NCI-H2171 (cell line): Measurements from ENCODE around the gene NOD2.

ENCODE experiments used
- DNase-seq: peaks from one replicate; lab custom pipeline; 2025; lab: John Stamatoyannopoulos, UW

The NOD2 gene

DNA sequence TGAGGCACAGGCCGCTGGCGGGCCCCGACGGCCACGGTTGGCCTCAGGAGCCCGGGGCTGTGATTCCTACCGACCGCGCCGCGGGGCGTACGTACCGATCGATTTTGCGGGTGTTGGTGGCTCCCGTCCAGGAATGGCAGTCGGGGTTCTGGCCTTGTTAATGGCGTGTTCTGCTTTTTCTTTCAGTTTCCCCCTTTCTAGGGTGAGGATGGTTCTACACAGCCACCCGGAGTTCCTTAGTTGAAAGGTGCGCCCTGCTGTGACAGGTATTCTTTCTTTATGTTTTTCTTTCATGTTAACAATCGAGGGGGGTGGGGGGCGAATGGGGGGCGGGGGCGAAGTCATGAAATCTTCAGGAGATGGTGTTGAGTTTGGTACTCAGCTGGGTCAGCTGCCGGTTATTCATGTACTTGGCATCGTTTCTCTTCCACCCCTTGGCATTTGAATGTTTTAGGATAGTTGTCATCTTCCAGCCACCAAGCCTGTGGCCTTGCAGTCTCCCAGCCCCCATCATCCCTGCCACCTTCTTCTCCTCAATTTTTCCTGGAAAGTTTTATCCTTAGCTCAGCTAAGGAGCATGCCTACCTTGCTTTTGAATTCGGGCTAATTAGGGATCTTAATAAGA is 49.3 kb downstream of the NOD2 start:
- no peak for DNase-seq

DNA sequence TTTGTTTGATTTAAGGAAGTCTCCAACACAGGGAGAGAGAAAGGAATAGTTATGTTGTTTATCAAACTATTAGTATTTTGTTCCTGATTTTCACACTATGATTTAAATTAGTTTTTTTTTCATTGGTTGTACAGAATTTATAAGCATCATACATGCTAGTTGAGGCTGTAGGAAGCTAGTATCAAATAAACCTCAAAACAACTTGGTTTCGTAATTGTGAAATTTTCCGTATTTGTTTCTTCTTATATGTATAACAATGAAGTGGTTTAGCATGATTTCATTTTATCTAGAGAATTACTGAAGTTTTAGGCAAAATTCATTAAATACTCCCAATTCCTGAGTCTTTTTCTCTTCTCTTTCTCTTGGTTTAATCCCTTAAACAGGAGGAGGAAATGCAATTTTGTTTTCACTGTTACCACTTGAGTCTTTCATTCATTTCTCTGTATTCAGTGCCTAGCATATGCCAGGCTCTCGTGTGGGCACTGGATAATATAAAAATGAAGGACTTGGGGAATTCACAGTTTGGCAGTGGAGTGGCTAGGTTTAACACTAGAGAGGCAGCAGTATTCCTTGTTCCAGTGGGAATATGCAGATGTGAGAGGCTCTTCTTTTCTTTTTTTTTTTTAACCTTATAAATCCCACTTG is 50.3 kb downstream of the NOD2 start:
- no peak for DNase-seq

DNA sequence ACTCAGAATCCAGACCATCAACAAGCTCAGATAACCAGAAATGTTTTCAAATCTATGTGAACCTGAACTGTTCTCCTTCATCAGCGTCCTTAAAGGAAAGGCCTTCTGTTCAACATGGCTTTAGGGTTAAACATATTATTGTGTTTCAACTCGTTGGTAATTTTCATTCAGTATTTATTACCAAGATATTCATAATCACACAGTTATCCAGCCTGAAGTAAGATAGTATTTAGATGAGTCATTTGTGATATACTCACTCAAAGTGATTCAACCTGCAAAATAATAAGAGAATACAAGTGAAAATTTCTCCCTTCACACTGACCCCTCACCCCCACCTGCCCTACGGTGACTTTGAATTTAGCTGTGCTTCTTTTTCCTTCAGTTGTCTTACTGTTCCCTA is 51.5 kb downstream of the NOD2 start:
- no peak for DNase-seq

DNA sequence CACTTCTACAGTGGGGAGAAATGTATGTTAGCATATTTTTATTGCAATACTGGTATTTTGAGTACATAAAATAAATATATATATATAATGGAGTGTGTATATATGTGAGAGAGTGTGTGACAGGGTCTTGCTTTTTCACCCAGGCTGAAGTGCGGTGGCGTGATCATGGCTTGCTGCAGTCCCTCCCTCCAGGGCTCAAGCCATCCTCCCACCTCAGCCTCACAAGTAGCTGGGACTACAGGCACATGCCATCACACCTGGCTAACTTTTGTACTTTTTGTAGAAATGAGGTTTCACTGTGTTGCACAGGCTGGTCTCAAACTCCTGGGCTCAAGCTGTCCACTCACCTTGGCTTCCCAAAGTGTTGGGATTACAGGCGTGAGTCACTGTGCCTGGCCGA is 52.5 kb downstream of the NOD2 start:
- no peak for DNase-seq

DNA sequence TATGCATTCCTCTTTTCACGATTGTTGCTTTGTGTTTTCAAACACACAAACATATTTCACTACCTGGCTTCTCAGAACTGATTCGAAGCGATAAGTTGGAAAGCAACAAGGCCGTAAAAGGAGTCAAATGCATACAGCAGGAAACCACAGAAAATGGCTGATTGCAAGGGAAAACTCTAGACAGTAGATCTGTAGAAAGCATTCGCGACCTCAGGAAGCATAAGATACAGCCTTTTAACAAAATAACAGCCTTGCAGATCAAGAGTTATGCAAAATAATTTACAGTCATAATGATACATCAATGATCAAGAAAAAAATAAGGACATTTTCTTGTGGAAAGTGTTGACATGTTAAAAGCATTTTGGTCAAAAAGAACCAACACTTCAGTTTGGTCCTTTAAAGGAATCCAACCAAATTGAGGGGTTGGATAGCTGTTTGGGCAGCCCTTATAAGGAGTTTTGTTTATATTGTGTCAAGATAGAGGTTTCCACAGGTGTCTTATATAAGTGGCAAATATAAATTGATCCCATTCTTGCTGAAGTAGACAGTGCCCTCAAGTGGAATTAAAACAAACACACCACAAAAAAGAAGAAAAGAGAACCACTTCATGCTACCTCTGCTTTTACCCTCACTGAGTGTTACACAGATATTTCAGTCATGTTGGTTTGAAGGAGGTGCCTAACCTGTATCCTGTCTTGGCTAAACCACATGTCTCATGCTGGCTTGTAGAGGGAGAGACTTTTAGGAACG is 54.0 kb downstream of the NOD2 start:
- no peak for DNase-seq

DNA sequence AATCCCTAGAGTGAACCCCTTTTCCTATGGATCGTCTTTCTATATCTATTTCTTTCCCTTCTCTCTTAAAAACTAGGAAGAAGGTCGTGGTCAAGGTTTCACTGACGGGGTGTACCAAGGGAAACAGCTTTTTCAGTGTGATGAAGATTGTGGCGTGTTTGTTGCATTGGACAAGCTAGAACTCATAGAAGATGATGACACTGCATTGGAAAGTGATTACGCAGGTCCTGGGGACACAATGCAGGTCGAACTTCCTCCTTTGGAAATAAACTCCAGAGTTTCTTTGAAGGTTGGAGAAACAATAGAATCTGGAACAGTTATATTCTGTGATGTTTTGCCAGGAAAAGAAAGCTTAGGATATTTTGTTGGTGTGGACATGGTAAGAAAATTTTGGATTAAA is 58.1 kb downstream of the NOD2 start:
- DNase-seq = no peak

DNA sequence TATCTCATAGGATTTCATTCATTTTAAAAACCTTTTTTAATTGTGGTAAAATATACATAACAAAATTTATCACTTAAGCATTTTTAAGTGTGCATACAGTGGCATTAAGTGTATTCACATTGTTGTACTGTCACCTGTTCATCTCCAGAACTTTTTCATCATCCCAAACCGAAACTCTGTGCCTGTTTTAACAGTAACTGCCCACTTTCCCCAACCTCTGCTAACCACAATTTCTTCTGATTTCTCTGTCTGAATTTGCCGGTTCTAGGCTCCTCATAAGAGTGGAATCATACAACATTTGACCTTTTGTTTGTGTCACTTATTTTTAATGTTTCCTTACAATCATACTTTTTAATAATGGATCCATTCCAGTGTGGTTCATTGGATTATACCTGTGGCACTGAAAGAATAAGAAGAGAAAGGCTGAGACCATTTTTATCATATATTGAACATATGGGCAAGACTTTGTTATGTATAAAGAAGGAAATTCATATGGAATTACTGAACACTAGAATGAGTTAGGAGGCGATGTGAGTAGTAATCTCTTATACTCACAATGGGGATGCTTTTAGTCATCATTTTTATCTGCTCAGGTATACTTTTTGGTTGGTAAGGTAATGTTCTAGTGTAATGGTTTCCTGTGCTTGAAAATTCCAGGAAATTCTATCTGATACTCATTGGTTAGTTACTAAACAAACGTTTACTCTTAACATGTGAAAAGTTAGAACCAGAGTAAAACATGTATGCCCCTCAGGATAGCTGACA is 59.2 kb downstream of the NOD2 start:
- no peak for DNase-seq

DNA sequence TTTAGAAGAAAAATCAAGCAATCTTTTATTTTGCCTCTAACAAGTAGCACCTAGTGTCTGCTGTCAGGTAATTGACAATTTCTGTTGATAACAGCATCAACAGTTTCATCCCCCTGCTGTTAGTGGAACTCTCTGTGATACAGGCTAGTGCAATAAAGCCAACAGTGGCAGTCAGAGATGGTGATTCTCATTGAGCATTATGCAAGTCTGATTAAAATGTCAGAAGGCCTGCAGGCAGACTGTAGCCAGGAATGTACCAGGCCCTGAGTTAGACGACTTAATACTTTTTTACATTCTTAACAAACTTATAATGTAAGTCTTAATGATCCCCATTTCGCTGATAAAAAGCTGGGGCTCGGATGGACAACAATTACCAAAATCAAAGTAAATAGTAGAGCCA is 63.1 kb downstream of the NOD2 start:
- DNase-seq = no peak

DNA sequence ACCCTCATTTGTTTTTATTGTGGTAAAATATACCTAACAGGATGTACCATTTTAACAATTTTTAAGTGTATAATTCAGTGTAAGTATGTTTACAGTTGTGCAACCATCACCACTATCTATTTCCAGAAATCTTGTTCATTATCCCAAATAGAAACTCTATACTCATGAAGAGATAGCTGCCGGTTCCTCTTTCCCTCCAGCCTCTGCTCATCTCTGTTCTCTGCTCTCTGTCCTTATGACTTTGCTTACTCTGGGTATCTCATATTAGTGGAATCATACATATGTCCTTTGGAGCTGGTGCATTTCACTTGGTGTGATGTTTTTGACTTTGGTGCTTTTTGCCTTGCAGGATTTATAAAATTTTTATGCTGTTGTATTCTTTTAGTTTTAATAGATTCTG is 67.9 kb downstream of the NOD2 start:
- DNase-seq = no peak

DNA sequence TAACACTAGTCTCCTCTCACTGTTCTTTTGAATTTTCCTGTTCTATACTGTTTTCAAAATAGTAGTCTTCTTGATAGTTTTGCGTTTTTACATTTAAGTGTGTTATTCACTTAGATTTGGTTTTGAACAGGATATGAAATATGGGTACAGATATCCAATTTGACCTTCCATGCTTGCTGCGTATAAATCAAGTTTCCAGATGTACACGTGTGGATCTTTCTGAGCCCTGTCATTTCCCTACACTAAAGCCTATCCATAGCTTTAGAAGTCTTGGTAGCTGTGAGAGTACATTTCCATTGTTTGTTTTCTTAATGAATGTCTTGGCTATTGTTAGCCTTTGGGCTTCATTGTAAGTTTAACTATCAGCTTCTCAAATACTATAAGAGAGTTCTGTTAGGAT is 68.8 kb downstream of the NOD2 start:
- DNase-seq = no peak

DNA sequence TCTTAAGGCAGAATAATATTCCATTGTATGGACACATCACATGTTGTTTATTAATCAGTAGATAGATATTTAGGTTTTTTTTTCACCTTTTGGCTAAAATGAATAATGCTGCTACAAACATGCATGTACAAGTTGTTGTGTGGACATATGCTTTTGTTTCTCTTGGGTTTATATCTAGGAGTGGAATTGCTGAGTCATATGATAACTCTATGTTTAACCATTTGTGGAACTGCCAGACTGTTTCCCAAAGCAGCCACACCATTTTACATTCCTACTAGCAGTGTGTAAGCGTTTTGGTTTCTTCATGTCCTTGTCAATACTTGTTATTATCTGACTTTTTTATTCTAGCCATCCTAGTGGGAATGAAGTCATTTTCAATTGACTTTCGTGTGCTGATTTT is 69.8 kb downstream of the NOD2 start:
- no peak for DNase-seq

DNA sequence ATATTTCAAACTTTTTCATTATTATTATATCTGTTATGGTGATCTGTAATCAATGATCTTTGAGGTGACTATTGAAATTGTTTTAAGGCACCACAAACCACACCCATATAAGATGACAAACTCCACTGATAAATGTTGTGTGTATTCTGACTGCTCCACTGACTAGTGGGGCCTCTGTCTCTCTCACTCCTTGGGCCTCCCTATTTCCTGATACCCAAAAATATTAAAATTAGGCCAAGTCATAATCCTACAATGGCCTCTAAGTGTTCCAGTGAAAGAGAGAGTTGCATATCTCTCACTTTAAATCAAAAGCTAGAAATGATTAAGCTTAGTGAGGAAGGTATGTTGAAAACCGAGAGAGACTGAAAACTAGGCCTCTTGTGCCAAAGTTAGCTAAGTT is 71.9 kb downstream of the NOD2 start:
- no peak for DNase-seq

DNA sequence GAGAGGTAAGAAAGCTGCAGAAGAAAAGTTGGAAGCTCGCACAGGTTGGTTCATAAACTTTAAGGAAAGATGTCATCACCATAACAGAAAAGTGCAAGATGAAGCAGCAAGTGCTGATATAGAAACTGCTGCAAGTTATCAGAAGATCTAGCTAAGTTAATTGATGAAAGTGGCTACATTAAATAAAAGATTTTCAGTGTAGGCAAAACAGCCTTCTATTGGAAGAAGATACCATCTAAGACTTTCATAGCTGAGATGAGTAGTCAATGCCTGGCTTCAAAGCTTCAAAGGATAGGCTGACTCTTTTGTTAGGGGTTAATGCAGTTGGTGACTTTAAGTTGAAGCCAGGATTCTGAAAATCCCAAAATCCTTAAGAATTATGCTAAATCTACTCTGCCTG is 72.5 kb downstream of the NOD2 start:
- no peak for DNase-seq

DNA sequence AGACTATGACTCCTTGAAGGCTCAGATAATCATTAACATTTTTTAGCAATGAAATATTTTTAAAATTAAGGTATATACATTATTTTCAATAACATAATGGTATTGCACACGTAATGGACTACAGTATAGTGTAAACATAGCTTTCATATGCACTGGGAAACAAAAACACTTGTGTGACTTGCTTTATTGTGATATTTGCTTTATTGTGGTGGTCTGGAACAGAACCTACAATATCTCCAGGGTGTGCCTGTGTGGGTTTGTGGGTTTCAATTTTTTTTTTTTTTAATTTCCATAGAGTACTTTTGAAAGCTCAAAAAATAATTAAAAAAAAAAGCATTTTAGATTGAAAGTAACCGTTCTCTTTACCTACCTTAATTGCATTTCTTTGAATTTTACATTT is 73.8 kb downstream of the NOD2 start:
- DNase-seq = no peak

DNA sequence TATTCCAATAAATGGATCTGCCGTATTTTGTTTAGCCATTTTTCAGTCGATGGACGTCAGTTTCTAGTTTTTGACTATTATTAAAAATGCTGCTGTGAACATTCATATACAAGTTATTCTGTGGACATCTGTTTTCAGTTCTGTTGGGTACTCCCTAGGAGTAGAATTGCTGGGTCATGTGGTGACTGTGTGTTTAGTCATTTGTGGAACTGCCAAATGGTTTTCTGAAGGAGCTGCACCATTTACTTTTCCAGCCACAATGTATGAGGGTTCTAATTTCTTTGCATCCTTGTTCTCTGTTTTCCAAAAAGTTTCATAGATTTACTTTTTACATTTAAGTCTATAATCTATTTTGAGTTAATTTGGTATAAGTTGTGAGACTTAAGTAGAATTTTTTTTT is 78.0 kb downstream of the NOD2 start:
- DNase-seq = no peak

DNA sequence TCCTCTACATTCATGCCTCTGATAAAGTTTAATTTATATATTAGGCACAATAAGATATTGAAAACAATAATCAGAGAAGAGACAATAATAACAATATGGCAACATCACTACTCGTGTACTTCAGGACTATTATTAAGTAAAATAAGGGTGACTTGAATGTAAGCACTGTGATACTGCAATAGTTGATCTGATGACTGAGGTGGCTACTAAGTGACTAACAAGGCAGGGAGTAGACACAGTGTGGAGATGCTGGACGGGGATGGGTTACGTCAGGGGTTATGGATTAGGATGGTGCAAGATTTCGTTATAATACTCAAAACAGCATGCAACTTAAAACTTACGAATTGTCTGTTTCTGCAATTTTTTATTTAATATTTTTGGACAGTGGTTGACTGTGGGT is 81.0 kb downstream of the NOD2 start:
- DNase-seq = no peak

DNA sequence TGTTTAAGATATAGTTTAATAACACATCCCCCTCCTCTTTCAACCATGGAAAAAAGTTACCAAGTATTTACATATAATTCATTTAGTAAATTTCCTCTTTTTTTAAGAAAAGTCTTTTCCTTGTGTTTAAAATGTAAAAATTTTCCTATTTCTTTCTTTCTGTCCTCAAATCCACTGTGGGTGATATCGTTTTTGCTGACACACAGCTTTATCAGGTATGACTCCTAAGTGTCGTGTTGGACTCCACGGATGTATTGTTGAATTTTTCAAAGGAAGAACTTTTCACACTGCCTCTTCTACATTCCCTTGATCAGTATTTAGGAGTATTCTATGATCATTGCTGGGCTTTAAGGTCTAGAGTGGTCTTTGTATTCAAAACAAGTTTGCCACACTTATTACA is 81.6 kb downstream of the NOD2 start:
- DNase-seq = no peak

DNA sequence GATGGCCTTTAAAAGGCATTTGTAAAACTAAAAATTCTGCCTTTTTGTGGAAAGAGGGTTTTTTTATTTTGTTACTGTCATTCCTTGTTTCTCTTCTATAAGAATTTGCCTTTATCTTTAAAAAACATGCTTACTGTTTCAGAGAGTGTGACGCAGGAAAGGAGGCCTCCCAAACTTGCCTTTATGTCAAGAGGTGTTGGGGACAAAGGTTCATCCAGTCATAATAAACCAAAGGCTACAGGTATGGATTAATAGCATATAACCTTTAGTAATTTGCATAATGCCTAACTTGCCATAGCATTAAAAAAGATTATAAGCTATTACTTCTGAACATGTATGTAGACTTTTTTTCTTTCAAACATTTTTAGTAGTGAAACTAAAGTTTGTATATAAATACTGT is 82.6 kb downstream of the NOD2 start:
- no peak for DNase-seq

DNA sequence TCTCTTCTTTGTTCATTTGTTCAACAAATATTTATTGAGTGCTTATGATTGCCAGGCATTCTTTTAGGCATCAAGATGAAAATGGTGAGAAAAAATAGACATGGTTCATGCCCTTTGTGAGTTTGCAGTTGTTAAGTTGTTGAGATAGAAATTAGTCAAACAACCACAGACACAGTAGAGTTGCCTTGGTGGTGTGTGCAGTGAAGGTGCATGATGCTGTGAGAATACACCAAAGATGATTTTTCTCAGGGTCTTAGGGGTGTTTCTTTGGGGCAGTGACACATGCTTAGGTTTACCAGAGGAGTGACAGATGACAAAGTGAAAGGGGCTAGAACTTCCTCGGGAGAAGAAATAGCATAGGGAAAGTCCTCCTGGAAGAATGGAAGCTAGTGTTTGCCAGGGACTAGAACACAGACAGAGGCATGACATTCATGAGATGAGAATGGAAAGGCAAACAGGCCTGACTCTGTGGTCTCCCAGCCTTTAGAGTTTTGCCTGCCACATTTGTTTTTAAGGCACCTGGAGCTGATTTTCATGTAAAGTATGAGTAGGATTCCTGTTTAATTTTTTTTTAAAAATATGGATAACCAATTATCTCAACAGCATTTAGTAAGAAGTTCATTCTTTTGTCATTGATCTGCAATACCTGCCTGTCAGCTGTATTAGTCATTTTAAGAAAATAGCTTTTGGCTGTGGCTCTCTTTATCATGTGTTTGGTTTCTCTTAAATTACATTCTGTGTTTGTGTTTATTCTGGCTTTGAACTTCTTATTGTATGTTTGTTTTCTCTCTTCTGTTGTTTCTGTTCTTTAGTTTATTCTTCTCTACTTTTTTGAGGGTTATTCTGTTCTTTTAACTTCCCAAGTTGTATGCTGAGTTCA is 85.1 kb downstream of the NOD2 start:
- DNase-seq = no peak

DNA sequence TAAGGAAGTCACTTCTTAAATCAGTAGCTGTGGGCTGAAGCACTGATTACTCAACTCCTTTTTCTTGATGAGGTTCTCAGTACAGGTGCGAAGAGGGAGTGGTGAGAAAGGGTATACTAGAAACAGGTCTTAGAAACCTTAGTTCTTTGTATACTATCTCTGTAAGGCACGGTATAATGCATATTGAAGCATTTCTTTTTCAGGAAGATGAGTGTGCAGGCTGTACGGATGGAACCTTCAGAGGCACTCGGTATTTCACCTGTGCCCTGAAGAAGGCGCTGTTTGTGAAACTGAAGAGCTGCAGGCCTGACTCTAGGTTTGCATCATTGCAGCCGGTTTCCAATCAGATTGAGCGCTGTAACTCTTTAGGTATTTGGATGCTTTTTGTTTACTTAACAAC is 87.6 kb downstream of the NOD2 start:
- no peak for DNase-seq

DNA sequence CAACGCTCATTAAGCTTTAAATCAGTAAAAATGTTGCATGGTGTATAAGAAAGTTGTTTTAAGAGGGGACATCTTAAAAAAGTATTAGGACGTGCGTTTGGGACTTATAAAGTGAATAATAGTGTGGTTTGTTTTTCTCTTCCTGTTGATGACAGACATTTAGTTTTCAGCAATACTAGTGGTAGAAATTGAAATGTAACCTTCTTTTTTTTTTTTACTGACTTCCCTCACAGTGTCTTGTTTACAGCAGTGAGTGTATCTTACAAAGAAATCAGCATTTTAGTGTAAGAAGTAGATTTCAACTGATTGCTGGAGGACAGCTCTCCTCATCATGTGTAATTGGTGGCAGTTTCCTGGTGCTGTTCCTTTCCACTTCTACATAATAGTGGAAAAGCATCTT is 88.1 kb downstream of the NOD2 start:
- no peak for DNase-seq
